HepG2 (cell line): ENCODE results near the gene FNIP2. TPM values are rescaled to one million over a fixed set of nuclear protein-coding genes. Genes with fewer than 3 reads are reported as not detected.

ENCODE experiments used
- AHDC1 ChIP-seq: sonication (generic); formaldehyde crosslinking; IDR thresholded peaks from 2 replicates; pipeline ENCODE4 v1.5.1; 2020; ENCODE audit warnings: mild to moderate bottlenecking, missing genetic modification reagents, borderline replicate concordance
- FOXK2 ChIP-seq: fragments of 450-650 bp; IDR thresholded peaks from 2 replicates; pipeline ENCODE4 v1.6.1; 2016
- HHEX ChIP-seq: IDR thresholded peaks from 2 replicates; pipeline ENCODE4 v1.6.1; 2016; ENCODE audit warnings: control low read depth
- HMG20A ChIP-seq: IDR thresholded peaks from 2 replicates; pipeline ENCODE4 v1.6.1; 2016; ENCODE audit warnings: borderline replicate concordance
- MED1 ChIP-seq: sonication (generic); formaldehyde crosslinking; IDR thresholded peaks from 2 replicates; pipeline ENCODE4 v1.4.0; 2020; ENCODE audit warnings: missing genetic modification reagents
- MXI1 ChIP-seq: IDR thresholded peaks from 3 replicates; pipeline ENCODE4 v1.6.1; 2012; ENCODE audit warnings: low read depth, low read length, inconsistent platforms, borderline replicate concordance
- NCOA2 ChIP-seq: sonication (generic); formaldehyde crosslinking; IDR thresholded peaks from 2 replicates; pipeline ENCODE4 v1.8.0; 2022; ENCODE audit warnings: inconsistent platforms
- PHF20 ChIP-seq: sonication (generic); formaldehyde crosslinking; IDR thresholded peaks from 2 replicates; pipeline ENCODE4 v1.5.0; 2020; ENCODE audit warnings: mild to moderate bottlenecking, missing genetic modification reagents
- SAP130 ChIP-seq: IDR thresholded peaks from 2 replicates; pipeline ENCODE4 v1.6.1; 2016; ENCODE audit warnings: low read depth
- SMAD9 ChIP-seq: sonication (generic); formaldehyde crosslinking; IDR thresholded peaks from 2 replicates; pipeline ENCODE4 v1.5.1; 2020; ENCODE audit warnings: mild to moderate bottlenecking, missing genetic modification reagents
- SP2 ChIP-seq: sonication (generic); formaldehyde crosslinking; IDR thresholded peaks from 2 replicates; pipeline ENCODE4 v1.5.1; 2020; ENCODE audit warnings: mild to moderate bottlenecking, missing genetic modification reagents
- TIGD3 ChIP-seq: sonication (generic); formaldehyde crosslinking; IDR thresholded peaks from 2 replicates; pipeline ENCODE4 v1.5.1; 2020; ENCODE audit warnings: mild to moderate bottlenecking, missing genetic modification reagents, borderline replicate concordance
- ZBTB38 ChIP-seq: sonication (generic); formaldehyde crosslinking; IDR thresholded peaks from 2 replicates; pipeline ENCODE4 v1.5.1; 2020; ENCODE audit warnings: mild to moderate bottlenecking, missing genetic modification reagents
- ZC3H13 ChIP-seq: sonication (generic); formaldehyde crosslinking; IDR thresholded peaks from 2 replicates; pipeline ENCODE4 v1.8.1; 2023; ENCODE audit warnings: mild to moderate bottlenecking, missing genetic modification reagents, moderate library complexity
- ZC3H4 ChIP-seq: sonication (generic); formaldehyde crosslinking; IDR thresholded peaks from 2 replicates; pipeline ENCODE4 v1.4.0; 2020; ENCODE audit warnings: missing genetic modification reagents, borderline replicate concordance
- ZNF652 ChIP-seq: IDR thresholded peaks from 2 replicates; pipeline ENCODE4 v1.6.1; 2016; ENCODE audit warnings: low read depth, borderline replicate concordance
- ZNF740 ChIP-seq: sonication (generic); formaldehyde crosslinking; IDR thresholded peaks from 2 replicates; pipeline ENCODE4 v1.4.0; 2020; ENCODE audit warnings: missing genetic modification reagents
- ZNF766 ChIP-seq: sonication (generic); formaldehyde crosslinking; IDR thresholded peaks from 2 replicates; pipeline ENCODE4 v1.5.0; 2020; ENCODE audit warnings: missing genetic modification reagents, borderline replicate concordance
- polyA plus RNA-seq, 8 experiments: library from polyadenylated mRNA; depleted of rRNA in 3 of 8; stranded (reverse) in 7 of 8; unstranded in 1 of 8; fragments of >200 nt; fragmentation: Illumina TruSeq in 4 of 8; extraction: Trizol in 4 of 8; gene quantifications; 2 replicates each; pipeline versions ENCODE4 v1.2.1 to v1.2.3, GENCODE V29; 2011 to 2016; ENCODE audit warnings: low read depth in 4 of 8, missing spikeins in 1 of 8, mixed read lengths in 1 of 8; ENCODE audit not compliant: insufficient read depth in 1 of 8
- total RNA-seq, 5 experiments: library from RNA; depleted of rRNA; stranded (reverse); fragments of >200 nt; fragmentation: Illumina TruSeq; extraction: Trizol; gene quantifications; 2 replicates each; pipeline ENCODE4 v1.2.3, GENCODE V29; 2016; ENCODE audit warnings: low read depth in 1 of 5
- TF ChIP-seq, protein P1 (sequence below): IDR thresholded peaks from 2 replicates; pipeline ENCODE4 v1.6.1; 2018; ENCODE audit warnings: missing genetic modification reagents, mild to moderate bottlenecking, missing compliant biosample characterization
- TF ChIP-seq, protein P2 (sequence below): sonication (generic); formaldehyde crosslinking; IDR thresholded peaks from 2 replicates; pipeline ENCODE4 v1.5.1; 2020; ENCODE audit warnings: mild to moderate bottlenecking, moderate library complexity, missing genetic modification reagents

The FNIP2 gene
- total and polyA plus RNA-seq, 2 of the 13 experiments (the other 11 are each of a cell fraction or from before 2014, with no cell fraction given) = 15.5 to 21.0 TPM

DNA sequence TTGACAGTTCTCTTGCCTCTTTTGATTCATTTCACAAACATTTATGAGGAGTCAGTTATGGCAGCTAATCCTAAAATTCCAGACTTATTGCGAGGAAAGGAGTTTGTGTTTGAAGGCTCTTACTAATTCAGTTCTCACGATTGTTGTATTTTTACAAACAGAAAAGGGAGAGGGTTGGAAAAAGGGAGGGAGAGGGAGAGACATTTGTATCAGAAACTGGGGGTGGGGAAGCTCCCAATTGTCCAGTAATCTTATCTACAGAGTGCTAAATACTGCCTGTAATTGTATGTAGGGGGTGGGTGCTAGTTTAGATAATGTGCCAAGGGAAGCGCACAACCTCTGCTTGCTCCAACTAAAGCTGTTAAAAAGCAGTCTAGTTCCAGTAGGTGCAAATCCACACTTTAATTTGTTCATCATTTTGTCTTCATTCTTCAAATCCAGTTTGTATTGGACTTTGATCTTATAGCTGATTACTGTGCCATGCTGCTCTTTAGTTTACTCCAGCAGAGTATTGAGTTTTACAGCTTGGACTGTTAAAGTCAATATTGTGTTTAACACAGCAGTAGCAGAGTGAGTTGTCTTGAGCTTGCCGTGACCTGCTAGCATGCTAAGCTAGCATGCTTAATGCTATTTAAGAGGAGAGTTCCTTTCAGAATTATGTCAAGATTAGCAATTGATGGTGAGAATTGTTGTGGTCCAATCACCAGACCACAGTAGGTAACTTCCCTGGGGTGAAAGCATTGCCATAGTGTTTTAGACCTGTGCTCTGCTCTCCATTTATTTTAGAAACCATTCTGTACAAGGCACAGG lies 13.9 kb downstream of the FNIP2 start (continued):
- no peak for TF ChIP-seq ZNF740 (CRISPR knock-in tag)
- TF ChIP-seq, protein P1, sequence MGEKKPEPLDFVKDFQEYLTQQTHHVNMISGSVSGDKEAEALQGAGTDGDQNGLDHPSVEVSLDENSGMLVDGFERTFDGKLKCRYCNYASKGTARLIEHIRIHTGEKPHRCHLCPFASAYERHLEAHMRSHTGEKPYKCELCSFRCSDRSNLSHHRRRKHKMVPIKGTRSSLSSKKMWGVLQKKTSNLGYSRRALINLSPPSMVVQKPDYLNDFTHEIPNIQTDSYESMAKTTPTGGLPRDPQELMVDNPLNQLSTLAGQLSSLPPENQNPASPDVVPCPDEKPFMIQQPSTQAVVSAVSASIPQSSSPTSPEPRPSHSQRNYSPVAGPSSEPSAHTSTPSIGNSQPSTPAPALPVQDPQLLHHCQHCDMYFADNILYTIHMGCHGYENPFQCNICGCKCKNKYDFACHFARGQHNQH (CRISPR knock-in tag) = 0 out of 2 replicates have a peak, but pooled peaks have one; percentile 46
- peak; percentile 47; the same call in 1 of the 2 replicates for TF ChIP-seq SAP130
- TF ChIP-seq, protein P2, sequence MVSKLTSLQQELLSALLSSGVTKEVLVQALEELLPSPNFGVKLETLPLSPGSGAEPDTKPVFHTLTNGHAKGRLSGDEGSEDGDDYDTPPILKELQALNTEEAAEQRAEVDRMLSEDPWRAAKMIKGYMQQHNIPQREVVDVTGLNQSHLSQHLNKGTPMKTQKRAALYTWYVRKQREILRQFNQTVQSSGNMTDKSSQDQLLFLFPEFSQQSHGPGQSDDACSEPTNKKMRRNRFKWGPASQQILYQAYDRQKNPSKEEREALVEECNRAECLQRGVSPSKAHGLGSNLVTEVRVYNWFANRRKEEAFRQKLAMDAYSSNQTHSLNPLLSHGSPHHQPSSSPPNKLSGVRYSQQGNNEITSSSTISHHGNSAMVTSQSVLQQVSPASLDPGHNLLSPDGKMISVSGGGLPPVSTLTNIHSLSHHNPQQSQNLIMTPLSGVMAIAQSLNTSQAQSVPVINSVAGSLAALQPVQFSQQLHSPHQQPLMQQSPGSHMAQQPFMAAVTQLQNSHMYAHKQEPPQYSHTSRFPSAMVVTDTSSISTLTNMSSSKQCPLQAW = no peak; the same call in 1 of the 2 replicates
- TF ChIP-seq ZNF652 (CRISPR knock-in tag) = no peak
- no peak for TF ChIP-seq MXI1
- no peak for TF ChIP-seq SMAD9 (CRISPR knock-in tag)
- no peak for TF ChIP-seq ZBTB38 (CRISPR knock-in tag)
- no peak for TF ChIP-seq FOXK2
- no peak for TF ChIP-seq NCOA2 (CRISPR knock-in tag)
- TF ChIP-seq TIGD3 (CRISPR knock-in tag) = no peak
- no peak for TF ChIP-seq ZNF766 (CRISPR knock-in tag)
- peak; percentile 65 for TF ChIP-seq MED1
- TF ChIP-seq AHDC1 = peak; percentile 76; the same call in 1 of the 2 replicates
- no peak for TF ChIP-seq PHF20 (CRISPR knock-in tag)
- no peak for TF ChIP-seq ZC3H13 (CRISPR knock-in tag)
- no peak for TF ChIP-seq HHEX (CRISPR knock-in tag)
- TF ChIP-seq SP2 = no peak
- peak; percentile 33; the same call in 1 of the 2 replicates for TF ChIP-seq HMG20A (CRISPR knock-in tag)
- TF ChIP-seq ZC3H4 (CRISPR knock-in tag) = no peak
